K562 (cell line): ENCODE data around the gene TUBGCP6. TPM values are rescaled to one million over a fixed set of nuclear protein-coding genes. Genes with fewer than 3 reads are reported as not detected.

ENCODE experiments used
- ATAC-seq: fragments of 200-7000 bp; cut with Tn5 transposase; 3 replicates; pipeline ENCODE4 v1.9.1; 2020; ENCODE audit warnings: moderate library complexity
- BruUV-seq: library from RNA; stranded (reverse); fragments of 400-500 nt; replicated peaks from 2 replicates; lab custom pipeline; 2021; lab: Mats Ljungman, UMichigan
- CTCF ChIA-PET: fragments of 300-600 bp; formaldehyde crosslinking; extraction: SDS; loops from one replicate; lab custom pipeline; 2021; ENCODE audit warnings: low intra/inter-chr PET ratio; lab: Yijun Ruan, JAX
- POLR2A ChIA-PET: fragments of 300-600, 350-650 bp; sonication (Branson Sonifier 250); formaldehyde crosslinking; extraction: SDS; loops from one replicate; lab custom pipeline; 2021; ENCODE audit warnings: antibody characterized with exemption, inconsistent platforms; lab: Yijun Ruan, JAX
- DNase-seq, 4 experiments: peaks; one replicate each; pipeline versions ENCODE4 v3.0.0 to v3.0.0-alpha.2; 2011 to 2018; ENCODE audit warnings: low spot score in 3 of 4, mixed read lengths in 3 of 4; ENCODE audit errors: extremely low read depth in 1 of 4
- FAIRE-seq: peaks from 2 replicates; lab custom pipeline; 2011; peaks lifted over from hg19 to GRCh38; lab: Jason Lieb, UNC
- H2AFZ ChIP-seq: 2 replicates; pipeline ENCODE4 v1.6.0; 2011; ENCODE audit warnings: low read depth, low read length, control low read depth, inconsistent platforms
- H3K27ac ChIP-seq: fragments of 200-600 bp; 3 replicates; pipeline ENCODE4 v1.8.0; 2011; ENCODE audit warnings: low read depth, mild to moderate bottlenecking, control low read depth, inconsistent platforms, low read length, moderate library complexity, mixed read lengths; ENCODE audit errors: extremely low read depth
- H3K27me3 ChIP-seq, 2 experiments: fragments of 300-600 bp in 1 of 2; 2 replicates in 1 of 2; 3 replicates in 1 of 2; pipeline versions ENCODE4 v1.6.0 to v1.8.0; 2011; ENCODE audit warnings: inconsistent platforms in 2 of 2, low read length in 2 of 2, mild to moderate bottlenecking in 1 of 2, mixed read lengths in 1 of 2, moderate library complexity in 1 of 2; ENCODE audit not compliant: control insufficient read depth in 2 of 2, insufficient read depth in 2 of 2
- H3K36me3 ChIP-seq: fragments of 300-600 bp; 3 replicates; pipeline ENCODE4 v1.8.0; 2011; ENCODE audit warnings: mild to moderate bottlenecking, low read length, inconsistent platforms; ENCODE audit not compliant: control insufficient read depth, insufficient read depth
- H3K4me1 ChIP-seq, 2 experiments: fragments of 200-600 bp in 1 of 2; replicated peaks in 1 of 2; 2 replicates in 1 of 2; 3 replicates in 1 of 2; pipeline versions ENCODE4 v1.5.1 to v1.8.0; 2011; ENCODE audit warnings: inconsistent platforms in 2 of 2, low read length in 2 of 2, mild to moderate bottlenecking in 1 of 2, mixed read lengths in 1 of 2, moderate library complexity in 1 of 2; ENCODE audit not compliant: control insufficient read depth in 2 of 2, insufficient read depth in 2 of 2
- H3K4me2 ChIP-seq: 2 replicates; pipeline ENCODE4 v1.6.1; 2011; ENCODE audit warnings: low read length, control low read depth, inconsistent platforms, mixed read lengths; ENCODE audit not compliant: insufficient read depth
- H3K4me3 ChIP-seq: fragments of 200-600 bp; sonication (generic), shearing (Covaris generic); 2 replicates; pipeline ENCODE4 v1.5.1; 2016; ENCODE audit warnings: control low read depth, inconsistent platforms
- H3K79me2 ChIP-seq: fragments of 200-600 bp; 3 replicates; pipeline ENCODE4 v1.8.0; 2011; ENCODE audit warnings: low read length, inconsistent platforms; ENCODE audit not compliant: control insufficient read depth, insufficient read depth
- H3K9ac ChIP-seq, 2 experiments: 2 replicates each; pipeline versions ENCODE4 v1.6.0 to v1.6.1; 2011; ENCODE audit warnings: low read depth in 2 of 2, low read length in 2 of 2, control low read depth in 1 of 2, inconsistent platforms in 1 of 2, mild to moderate bottlenecking in 1 of 2, mixed read lengths in 1 of 2; ENCODE audit not compliant: insufficient read depth in 1 of 2
- H3K9me1 ChIP-seq: one replicate; pipeline ENCODE4 v1.6.0; 2011; ENCODE audit warnings: inconsistent platforms, mild to moderate bottlenecking, low read length, moderate library complexity; ENCODE audit not compliant: control insufficient read depth, insufficient read depth
- H3K9me3 ChIP-seq: replicated peaks from 2 replicates; pipeline ENCODE4 v1.5.1; 2011; ENCODE audit warnings: low read depth, low read length, inconsistent platforms; ENCODE audit not compliant: control insufficient read depth, insufficient read depth
- H4K20me1 ChIP-seq: replicated peaks from 2 replicates; pipeline ENCODE4 v1.6.1; 2011; ENCODE audit warnings: low read length, inconsistent platforms, mixed read lengths; ENCODE audit not compliant: control insufficient read depth, insufficient read depth
- C11orf30 ChIP-seq: fragments of 450-650 bp; IDR thresholded peaks from 2 replicates; pipeline ENCODE4 v1.6.1; 2016; ENCODE audit warnings: low read depth, mild to moderate bottlenecking
- CCAR2 ChIP-seq: fragments of 200-400 bp; formaldehyde crosslinking; IDR thresholded peaks from 2 replicates; pipeline ENCODE4 v1.6.1; 2017; ENCODE audit warnings: mild to moderate bottlenecking, low read depth, low read length
- DIDO1 ChIP-seq: fragments of 450-650 bp; IDR thresholded peaks from 2 replicates; pipeline ENCODE4 v1.6.1; 2016; ENCODE audit warnings: low read depth, missing biosample characterization, missing genetic modification characterization
- ELF1 ChIP-seq: fragments of 200-800 bp; sonication (Bioruptor generic); IDR thresholded peaks from 2 replicates; pipeline ENCODE4 v1.6.1; 2016; ENCODE audit warnings: missing genetic modification characterization, missing compliant biosample characterization
- IRF9 ChIP-seq: fragments of 450-650 bp; IDR thresholded peaks from 2 replicates; pipeline ENCODE4 v1.6.1; 2016; ENCODE audit warnings: missing biosample characterization, missing genetic modification characterization
- MAZ ChIP-seq, 2 experiments: fragments of 450-650 bp in 1 of 2; sonication (generic) in 1 of 2; formaldehyde crosslinking; IDR thresholded peaks in 1 of 2; conservative IDR thresholded peaks in 1 of 2; 2 replicates each; pipeline versions ENCODE4 v1.4.0 to v1.5.0; 2020; ENCODE audit warnings: mild to moderate bottlenecking in 1 of 2, missing genetic modification reagents in 1 of 2
- NR2C2 ChIP-seq, 2 experiments: fragments of 200-800 bp in 1 of 2; sonication (Bioruptor generic) in 1 of 2; sonication (generic) in 1 of 2; formaldehyde crosslinking in 1 of 2; IDR thresholded peaks; 2 replicates each; pipeline versions ENCODE4 v1.6.1 to v1.8.0; 2016 to 2022; ENCODE audit warnings: mild to moderate bottlenecking in 1 of 2, missing compliant biosample characterization in 1 of 2, missing genetic modification characterization in 1 of 2, missing genetic modification reagents in 1 of 2
- SPI1 ChIP-seq: IDR thresholded peaks from 2 replicates; pipeline ENCODE4 v1.6.1; 2011; ENCODE audit warnings: low read depth, low read length, control low read depth, borderline replicate concordance
- USF2 ChIP-seq: sonication (generic); formaldehyde crosslinking; IDR thresholded peaks from 2 replicates; pipeline ENCODE4 v1.5.0; 2020; ENCODE audit warnings: missing genetic modification reagents
- ZBTB12 ChIP-seq: fragments of 250-450 bp; sonication (Bioruptor Pico); IDR thresholded peaks from 2 replicates; pipeline ENCODE4 v1.4.0; 2020
- ZNF212 ChIP-seq: fragments of 450-650 bp; formaldehyde crosslinking; IDR thresholded peaks from 2 replicates; pipeline ENCODE4 v1.4.0; 2020; ENCODE audit warnings: mild to moderate bottlenecking
- ZNF395 ChIP-seq: fragments of 200-800 bp; sonication (Bioruptor generic); IDR thresholded peaks from 2 replicates; pipeline ENCODE4 v1.6.1; 2017; ENCODE audit warnings: missing genetic modification characterization, missing compliant biosample characterization
- ZNF740 ChIP-seq, 3 experiments: fragments of 200-800 bp in 1 of 3; sonication (Bioruptor generic) in 1 of 3; sonication (generic) in 1 of 3; formaldehyde crosslinking in 1 of 3; IDR thresholded peaks; 2 replicates each; pipeline versions ENCODE4 v1.6.1 to v1.8.0; 2016 to 2022; ENCODE audit warnings: mild to moderate bottlenecking in 2 of 3, missing compliant biosample characterization in 2 of 3, missing genetic modification characterization in 2 of 3, missing genetic modification reagents in 1 of 3
- WGBS: fragments of 100-300 bp; shearing (Covaris generic); methylation state at CpG from one replicate; pipeline ENCODE4 v1.1.6; 2016; ENCODE audit warnings: low coverage, mixed read lengths; ENCODE audit not compliant: insufficient coverage; ENCODE audit errors: missing lambda C conversion rate; 5-methylcytosine and 5-hydroxymethylcytosine counted together
- in situ Hi-C: fragments of 300-500 bp; cut with MboI; formaldehyde crosslinking; loops from 4 replicates; pipeline ENCODE4 v1.15.0; 2018; ENCODE audit warnings: inconsistent platforms, mixed read lengths
- intact Hi-C: fragments of 100-400 bp; cut with micrococcal nuclease; formaldehyde crosslinking; loops from 2 replicates; pipeline ENCODE4 v1.14.2; 2022
- polyA plus RNA-seq, 8 experiments: library from polyadenylated mRNA; depleted of rRNA in 4 of 8; stranded (reverse) in 5 of 8; unstranded in 3 of 8; fragments of >200 nt; fragmentation: Nextera tagmentation in 2 of 8; fragmentation: Illumina TruSeq in 1 of 8; extraction: Ambion mirVana in 2 of 8; extraction: Trizol in 1 of 8; gene quantifications; 2 replicates each; pipeline versions ENCODE4 v1.2.1 to v1.2.3, GENCODE V29; 2011 to 2014; ENCODE audit warnings: inconsistent platforms in 1 of 8, missing spikeins in 1 of 8
- total RNA-seq, 7 experiments: library from RNA; depleted of rRNA in 6 of 7; stranded (reverse); fragments of >200 nt in 6 of 7; fragmentation: Illumina TruSeq in 2 of 7; extraction: Trizol in 2 of 7; gene quantifications; 2 replicates each; pipeline versions ENCODE4 v1.2.1 to v1.2.3, GENCODE V29; 2011 to 2021; ENCODE audit warnings: low replicate concordance in 1 of 7

Gene TUBGCP6
- total and polyA plus RNA-seq, 9 of the 15 experiments (the other 6 are each of a cell fraction or from before 2014, with no cell fraction given) = 0.76 to 33.0 (median 10.1) TPM

GRCh38 chr22:50261615-50262459 lies 17.0 kb upstream of the TUBGCP6 start, which contains the start of gene MAPK12:
Gene MAPK12, minus strand, starts transcription at chr22:50261683. Its CDS starts 174 bp downstream, at chr22:50261509.
- peaks cover 15 to 85% of the 10 kb centered on the region in 2 experiments; a peak in 4 of 5 replicates for H3K4me1 ChIP-seq
- no peaks in the 10 kb centered on the region for H3K9me3 ChIP-seq
- H3K36me3 ChIP-seq = peaks cover 25% of the 10 kb centered on the region; the same call in 1 of the 3 replicates
- no TSS peak for BruUV-seq
- POLR2A ChIA-PET = interaction anchor here (0.6 to 1.5 kb wide), 4 partner anchors 10 to 71 kb away, joined by 3 to 5 read pairs (median 3); partner anchors contain the start of genes HDAC10 and PLXNB2
- H3K27me3 ChIP-seq = no peaks in the 10 kb centered on the region
- H3K79me2 ChIP-seq = peaks cover 27% of the 10 kb centered on the region
- intact Hi-C loops = no loop called here
- H3K9ac ChIP-seq = peak within 1 kb of the TSS; percentile 72 to 95
- peak; percentile 76 for ATAC-seq
- WGBS = 8% methylated on average over 10 of the region's 61 CpGs
- no peak for FAIRE-seq
- CTCF ChIA-PET = no interaction called here
- H3K27ac ChIP-seq = peak within 1 kb of the TSS; percentile 76
- H3K4me2 ChIP-seq = peak within 1 kb of the TSS; percentile 79
- in situ Hi-C loops = no loop called here
- peak within 1 kb of the TSS; percentile 72; the same call in 1 of the 2 replicates for H2AFZ ChIP-seq
- DNase-seq = peak; percentile 71 to 84 (median 80)
- H3K4me3 ChIP-seq = peak within 1 kb of the TSS; percentile 64
- no peaks in the 10 kb centered on the region for H4K20me1 ChIP-seq
- no peaks in the 10 kb centered on the region for H3K9me1 ChIP-seq
- TF ChIP-seq CCAR2 (no peak), ZBTB12 (CRISPR knock-in tag) (no peak), ZNF740 (CRISPR knock-in tag; IDR thresholded peaks at IDR 0.05) (no peak), ZNF740 (tag; IDR thresholded peaks at IDR 0.05) (0 out of 4 replicates have a peak, but pooled peaks of 1 of the 2 experiments have one; percentile 20), IRF9 (tag) (no peak), ZNF395 (CRISPR knock-in tag) (no peak), USF2 (CRISPR knock-in tag) (peak; percentile 66), DIDO1 (tag) (no peak), NR2C2 (CRISPR knock-in tag; IDR thresholded peaks at IDR 0.05) (no peak), NR2C2 (tag; IDR thresholded peaks at IDR 0.05) (peak; percentile 45; the same call in 1 of the 2 replicates), SPI1 (no peak), ZNF212 (CRISPR knock-in tag) (no peak), ELF1 (no peak), MAZ (CRISPR knock-in tag; conservative IDR thresholded peaks at IDR 0.05 in 1 of 2, IDR thresholded peaks at IDR 0.05 in 1 of 2) (peak; percentile 35 to 40; a peak in 1 of 4 replicates), C11orf30 (no peak)
